HEK293 (cell line): Measurements from ENCODE around the gene CHMP6.

Source experiments
- CTCF ChIA-PET: fragments of 350-600 bp; formaldehyde crosslinking; extraction: SDS; loops from one replicate; lab custom pipeline; 2021; ENCODE audit warnings: antibody characterized with exemption; lab: Yijun Ruan, JAX
- POLR2A ChIA-PET: fragments of 300-600 bp; formaldehyde crosslinking; extraction: SDS; loops from one replicate; lab custom pipeline; 2020; ENCODE audit warnings: antibody characterized with exemption, inconsistent platforms; lab: Yijun Ruan, JAX
- H3K27ac ChIP-seq: fragments of 200-500 bp; sonication (Bioruptor generic); 2 replicates; pipeline ENCODE4 v1.5.1; 2014; ENCODE audit warnings: low read depth, low read length, control low read depth, inconsistent platforms; ENCODE audit errors: extremely low read depth
- H3K36me3 ChIP-seq, 2 experiments: fragments of 200-500 bp in 1 of 2; sonication (Bioruptor generic) in 1 of 2; 1 replicate in 1 of 2; 2 replicates in 1 of 2; pipeline ENCODE4 v1.5.1; 2014 to 2017; ENCODE audit warnings: inconsistent platforms in 2 of 2, low read length in 2 of 2; ENCODE audit not compliant: control insufficient read depth in 2 of 2, insufficient read depth in 1 of 2
- H3K4me1 ChIP-seq: fragments of 200-500 bp; sonication (Bioruptor generic); 2 replicates; pipeline ENCODE4 v1.5.1; 2014; ENCODE audit warnings: mild to moderate bottlenecking, low read length, inconsistent platforms; ENCODE audit not compliant: control insufficient read depth, insufficient read depth
- H3K4me3 ChIP-seq: 2 replicates; pipeline ENCODE4 v1.5.1; 2011; ENCODE audit warnings: low read depth, mild to moderate bottlenecking, control low read depth, low read length, moderate library complexity
- H3K9me3 ChIP-seq: fragments of 200-500 bp; sonication (Bioruptor generic); 2 replicates; pipeline ENCODE4 v1.5.1; 2014; ENCODE audit warnings: low read depth, low read length, inconsistent platforms; ENCODE audit not compliant: control insufficient read depth, insufficient read depth
- HOXD13 ChIP-seq: sonication (generic); formaldehyde crosslinking; IDR thresholded peaks from 2 replicates; pipeline ENCODE4 v1.8.0; 2022; ENCODE audit warnings: missing genetic modification reagents, borderline replicate concordance
- MEIS1 ChIP-seq: sonication (generic); formaldehyde crosslinking; IDR thresholded peaks from 2 replicates; pipeline ENCODE4 v1.8.1; 2022; ENCODE audit warnings: missing genetic modification reagents, mild to moderate bottlenecking, borderline replicate concordance
- OVOL3 ChIP-seq: fragments of 450-650 bp; formaldehyde crosslinking; IDR thresholded peaks from 2 replicates; pipeline ENCODE4 v1.5.1; 2016; ENCODE audit warnings: missing biosample characterization, missing genetic modification characterization
- WT1 ChIP-seq: fragments of 450-650 bp; formaldehyde crosslinking; IDR thresholded peaks from 2 replicates; pipeline ENCODE4 v1.5.1; 2016; ENCODE audit warnings: missing biosample characterization, missing genetic modification characterization
- ZBTB20 ChIP-seq: fragments of 450-650 bp; formaldehyde crosslinking; IDR thresholded peaks from 2 replicates; pipeline ENCODE4 v1.5.1; 2016; ENCODE audit warnings: missing biosample characterization, missing genetic modification characterization
- ZIC2 ChIP-seq: fragments of 450-650 bp; formaldehyde crosslinking; IDR thresholded peaks from 2 replicates; pipeline ENCODE4 v1.5.1; 2016; ENCODE audit warnings: missing biosample characterization, missing genetic modification characterization
- ZNF114 ChIP-seq: fragments of 450-650 bp; formaldehyde crosslinking; IDR thresholded peaks from 2 replicates; pipeline ENCODE4 v1.5.0; 2017; ENCODE audit warnings: missing biosample characterization, missing genetic modification characterization
- ZNF121 ChIP-seq: fragments of 450-650 bp; formaldehyde crosslinking; IDR thresholded peaks from 2 replicates; pipeline ENCODE4 v1.5.1; 2016; ENCODE audit warnings: missing biosample characterization, missing genetic modification characterization
- ZNF24 ChIP-seq: fragments of 450-650 bp; formaldehyde crosslinking; IDR thresholded peaks from 2 replicates; pipeline ENCODE4 v1.5.1; 2016; ENCODE audit warnings: missing biosample characterization, missing genetic modification characterization
- ZNF350 ChIP-seq: fragments of 450-650 bp; formaldehyde crosslinking; IDR thresholded peaks from 2 replicates; pipeline ENCODE4 v1.5.0; 2017; ENCODE audit warnings: missing biosample characterization, mild to moderate bottlenecking, missing genetic modification characterization
- ZNF529 ChIP-seq: fragments of 450-650 bp; formaldehyde crosslinking; IDR thresholded peaks from 2 replicates; pipeline ENCODE4 v1.5.1; 2017; ENCODE audit warnings: missing genetic modification characterization, missing biosample characterization; ENCODE audit not compliant: insufficient replicate concordance
- ZNF596 ChIP-seq: fragments of 450-650 bp; IDR thresholded peaks from 2 replicates; pipeline ENCODE4 v1.5.0; 2018; ENCODE audit warnings: missing biosample characterization, mild to moderate bottlenecking, missing genetic modification characterization, moderate library complexity
- ZNF76 ChIP-seq: fragments of 450-650 bp; formaldehyde crosslinking; IDR thresholded peaks from 2 replicates; pipeline ENCODE4; 2016; ENCODE audit warnings: low read depth, missing biosample characterization, missing genetic modification characterization, borderline replicate concordance
- TF ChIP-seq, protein P1 (sequence below): fragments of 450-650 bp; formaldehyde crosslinking; IDR thresholded peaks from 2 replicates; pipeline ENCODE4 v1.5.1; 2016; ENCODE audit warnings: missing biosample characterization, missing genetic modification characterization, borderline replicate concordance
- TF ChIP-seq, protein P2 (sequence below): fragments of 450-650 bp; formaldehyde crosslinking; conservative IDR thresholded peaks from 2 replicates; pipeline ENCODE4 v1.5.1; 2016; ENCODE audit warnings: low read depth, missing biosample characterization, missing genetic modification characterization
- TF ChIP-seq, protein P3 (sequence below): fragments of 450-650 bp; formaldehyde crosslinking; IDR thresholded peaks from 2 replicates; pipeline ENCODE4 v1.5.0; 2017; ENCODE audit warnings: missing biosample characterization, missing genetic modification characterization, borderline replicate concordance
- TF ChIP-seq, protein P4 (sequence below): fragments of 450-650 bp; formaldehyde crosslinking; IDR thresholded peaks from 2 replicates; pipeline ENCODE4 v1.5.1; 2017; ENCODE audit warnings: missing biosample characterization, missing genetic modification characterization
- TF ChIP-seq, protein P5 (sequence below): fragments of 450-650 bp; formaldehyde crosslinking; IDR thresholded peaks from 2 replicates; pipeline ENCODE4 v1.5.1; 2016; ENCODE audit warnings: missing biosample characterization, missing genetic modification characterization, low read depth

The CHMP6 gene

DNA sequence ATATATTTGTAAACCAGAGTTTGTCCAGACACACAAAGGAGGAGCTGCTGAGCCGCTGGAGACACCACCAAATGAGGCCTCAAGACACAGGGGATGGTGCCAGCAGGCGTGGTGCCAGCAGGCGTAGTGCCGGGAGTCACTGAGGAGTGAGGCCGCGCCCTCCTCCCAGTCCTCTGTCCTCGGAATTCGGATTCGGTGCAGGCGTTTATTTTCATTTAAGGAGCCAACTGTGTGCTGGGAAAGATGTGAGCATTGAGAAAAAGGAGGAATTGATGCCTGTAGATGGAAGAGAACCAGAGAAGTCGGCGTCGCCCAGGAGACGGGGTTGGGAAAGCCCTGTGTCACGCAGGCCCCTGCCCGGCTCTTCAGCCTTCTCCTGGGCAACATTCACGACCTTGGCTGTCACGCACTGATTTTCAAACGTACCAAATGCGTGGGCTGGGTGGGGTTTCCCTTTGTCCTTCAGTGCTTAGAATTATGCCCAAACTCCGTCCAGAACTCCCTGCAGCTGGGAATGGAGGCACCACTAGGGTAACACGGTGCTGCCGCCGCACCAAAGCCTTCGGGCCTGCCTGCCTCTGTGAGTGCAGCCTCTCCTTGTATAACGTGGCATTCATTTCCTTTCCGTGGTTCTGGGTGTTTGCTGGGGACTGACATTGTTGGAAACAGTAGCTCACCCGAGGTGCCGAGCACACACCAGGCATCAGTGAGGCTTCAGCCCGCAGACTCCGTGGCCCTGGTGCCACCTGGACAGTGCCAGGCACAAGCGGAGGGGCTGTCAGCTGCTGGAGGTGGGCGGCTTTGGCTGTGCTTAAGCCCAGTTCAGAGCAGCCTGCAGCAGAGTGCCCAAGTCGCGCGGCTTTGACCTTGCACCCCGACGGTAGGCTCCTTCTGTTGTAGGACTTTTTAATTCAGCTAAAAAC, 49.0 kb upstream of the CHMP6 start:
- POLR2A ChIA-PET, result no interaction called here

DNA sequence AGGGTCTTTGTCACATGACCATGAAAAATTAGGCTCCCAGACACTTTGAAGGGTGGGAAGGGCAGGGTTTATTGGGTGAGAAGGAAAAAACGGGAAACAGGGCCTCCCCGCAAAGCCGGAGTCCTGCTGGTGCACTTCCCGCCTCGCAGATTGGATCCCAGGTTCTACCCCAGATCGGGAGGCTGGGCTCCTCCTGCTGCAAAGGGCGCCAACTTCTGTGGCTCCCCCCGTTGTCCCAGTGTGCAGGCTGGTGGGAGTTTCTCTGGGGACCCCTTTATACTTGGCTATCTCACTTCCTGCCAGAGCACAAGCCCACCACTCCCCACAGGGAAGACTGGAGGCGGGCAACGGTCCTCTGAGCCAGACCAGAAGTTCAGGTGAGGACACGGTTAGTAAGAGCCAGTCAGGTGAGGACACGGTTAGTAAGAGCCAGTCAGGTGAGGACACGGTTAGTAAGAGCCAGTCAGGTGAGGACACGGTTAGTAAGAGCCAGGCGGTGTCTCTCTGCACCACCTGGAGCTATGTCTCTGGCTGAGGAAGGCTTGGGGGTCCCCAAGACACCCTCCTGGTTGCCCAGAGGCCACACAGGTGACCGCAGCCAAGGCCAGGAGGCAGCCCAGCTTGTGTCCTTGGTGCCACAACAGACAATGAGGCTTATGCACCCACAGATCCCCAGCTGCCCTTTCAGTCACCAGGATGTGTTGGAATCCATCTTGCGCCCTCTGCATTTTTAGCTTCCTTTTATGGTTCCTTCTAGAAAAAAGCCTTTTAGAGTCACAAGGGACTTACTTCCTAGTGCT, 48.1 kb upstream of the CHMP6 start:
- ChIA-PET POLR2A (no interaction called here), CTCF (interaction anchor here (0.8 to 1.1 kb wide), 3 partner anchors 77 to 842 kb away, joined by 3 to 4 read pairs (median 4); partner anchors contain the start of gene GAA)
- Histone ChIP-seq H3K9me3 (no peaks in the 10 kb centered on the region), H3K36me3 (peaks cover 5 to 41% of the 10 kb centered on the region in 2 experiments; a peak in 2 of 3 replicates), H3K4me3 (no peak overlapping the region), H3K27ac (no peak overlapping the region), H3K4me1 (no peaks in the 10 kb centered on the region)
- TF ChIP-seq, protein P1, sequence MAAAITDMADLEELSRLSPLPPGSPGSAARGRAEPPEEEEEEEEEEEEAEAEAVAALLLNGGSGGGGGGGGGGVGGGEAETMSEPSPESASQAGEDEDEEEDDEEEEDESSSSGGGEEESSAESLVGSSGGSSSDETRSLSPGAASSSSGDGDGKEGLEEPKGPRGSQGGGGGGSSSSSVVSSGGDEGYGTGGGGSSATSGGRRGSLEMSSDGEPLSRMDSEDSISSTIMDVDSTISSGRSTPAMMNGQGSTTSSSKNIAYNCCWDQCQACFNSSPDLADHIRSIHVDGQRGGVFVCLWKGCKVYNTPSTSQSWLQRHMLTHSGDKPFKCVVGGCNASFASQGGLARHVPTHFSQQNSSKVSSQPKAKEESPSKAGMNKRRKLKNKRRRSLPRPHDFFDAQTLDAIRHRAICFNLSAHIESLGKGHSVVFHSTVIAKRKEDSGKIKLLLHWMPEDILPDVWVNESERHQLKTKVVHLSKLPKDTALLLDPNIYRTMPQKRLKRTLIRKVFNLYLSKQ (tag by site-specific recombination), result no peak
- TF ChIP-seq, protein P2, sequence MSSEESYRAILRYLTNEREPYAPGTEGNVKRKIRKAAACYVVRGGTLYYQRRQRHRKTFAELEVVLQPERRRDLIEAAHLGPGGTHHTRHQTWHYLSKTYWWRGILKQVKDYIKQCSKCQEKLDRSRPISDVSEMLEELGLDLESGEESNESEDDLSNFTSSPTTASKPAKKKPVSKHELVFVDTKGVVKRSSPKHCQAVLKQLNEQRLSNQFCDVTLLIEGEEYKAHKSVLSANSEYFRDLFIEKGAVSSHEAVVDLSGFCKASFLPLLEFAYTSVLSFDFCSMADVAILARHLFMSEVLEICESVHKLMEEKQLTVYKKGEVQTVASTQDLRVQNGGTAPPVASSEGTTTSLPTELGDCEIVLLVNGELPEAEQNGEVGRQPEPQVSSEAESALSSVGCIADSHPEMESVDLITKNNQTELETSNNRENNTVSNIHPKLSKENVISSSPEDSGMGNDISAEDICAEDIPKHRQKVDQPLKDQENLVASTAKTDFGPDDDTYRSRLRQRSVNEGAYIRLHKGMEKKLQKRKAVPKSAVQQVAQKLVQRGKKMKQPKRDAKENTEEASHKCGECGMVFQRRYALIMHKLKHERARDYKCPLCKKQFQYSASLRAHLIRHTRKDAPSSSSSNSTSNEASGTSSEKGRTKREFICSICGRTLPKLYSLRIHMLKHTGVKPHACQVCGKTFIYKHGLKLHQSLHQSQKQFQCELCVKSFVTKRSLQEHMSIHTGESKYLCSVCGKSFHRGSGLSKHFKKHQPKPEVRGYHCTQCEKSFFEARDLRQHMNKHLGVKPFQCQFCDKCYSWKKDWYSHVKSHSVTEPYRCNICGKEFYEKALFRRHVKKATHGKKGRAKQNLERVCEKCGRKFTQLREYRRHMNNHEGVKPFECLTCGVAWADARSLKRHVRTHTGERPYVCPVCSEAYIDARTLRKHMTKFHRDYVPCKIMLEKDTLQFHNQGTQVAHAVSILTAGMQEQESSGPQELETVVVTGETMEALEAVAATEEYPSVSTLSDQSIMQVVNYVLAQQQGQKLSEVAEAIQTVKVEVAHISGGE (tag by site-specific recombination), result no peak
- TF ChIP-seq ZNF529 (tag by site-specific recombination) (no peak), MEIS1 (no peak), WT1 (tag by site-specific recombination) (no peak), ZNF76 (tag by site-specific recombination) (no peak), ZNF24 (tag by site-specific recombination) (no peak), ZBTB20 (tag by site-specific recombination) (no peak)
- TF ChIP-seq, protein P3, sequence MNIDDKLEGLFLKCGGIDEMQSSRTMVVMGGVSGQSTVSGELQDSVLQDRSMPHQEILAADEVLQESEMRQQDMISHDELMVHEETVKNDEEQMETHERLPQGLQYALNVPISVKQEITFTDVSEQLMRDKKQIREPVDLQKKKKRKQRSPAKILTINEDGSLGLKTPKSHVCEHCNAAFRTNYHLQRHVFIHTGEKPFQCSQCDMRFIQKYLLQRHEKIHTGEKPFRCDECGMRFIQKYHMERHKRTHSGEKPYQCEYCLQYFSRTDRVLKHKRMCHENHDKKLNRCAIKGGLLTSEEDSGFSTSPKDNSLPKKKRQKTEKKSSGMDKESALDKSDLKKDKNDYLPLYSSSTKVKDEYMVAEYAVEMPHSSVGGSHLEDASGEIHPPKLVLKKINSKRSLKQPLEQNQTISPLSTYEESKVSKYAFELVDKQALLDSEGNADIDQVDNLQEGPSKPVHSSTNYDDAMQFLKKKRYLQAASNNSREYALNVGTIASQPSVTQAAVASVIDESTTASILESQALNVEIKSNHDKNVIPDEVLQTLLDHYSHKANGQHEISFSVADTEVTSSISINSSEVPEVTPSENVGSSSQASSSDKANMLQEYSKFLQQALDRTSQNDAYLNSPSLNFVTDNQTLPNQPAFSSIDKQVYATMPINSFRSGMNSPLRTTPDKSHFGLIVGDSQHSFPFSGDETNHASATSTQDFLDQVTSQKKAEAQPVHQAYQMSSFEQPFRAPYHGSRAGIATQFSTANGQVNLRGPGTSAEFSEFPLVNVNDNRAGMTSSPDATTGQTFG, result no peak
- TF ChIP-seq, protein P4, sequence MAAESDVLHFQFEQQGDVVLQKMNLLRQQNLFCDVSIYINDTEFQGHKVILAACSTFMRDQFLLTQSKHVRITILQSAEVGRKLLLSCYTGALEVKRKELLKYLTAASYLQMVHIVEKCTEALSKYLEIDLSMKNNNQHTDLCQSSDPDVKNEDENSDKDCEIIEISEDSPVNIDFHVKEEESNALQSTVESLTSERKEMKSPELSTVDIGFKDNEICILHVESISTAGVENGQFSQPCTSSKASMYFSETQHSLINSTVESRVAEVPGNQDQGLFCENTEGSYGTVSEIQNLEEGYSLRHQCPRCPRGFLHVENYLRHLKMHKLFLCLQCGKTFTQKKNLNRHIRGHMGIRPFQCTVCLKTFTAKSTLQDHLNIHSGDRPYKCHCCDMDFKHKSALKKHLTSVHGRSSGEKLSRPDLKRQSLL (tag by site-specific recombination), result no peak
- TF ChIP-seq, protein P5, sequence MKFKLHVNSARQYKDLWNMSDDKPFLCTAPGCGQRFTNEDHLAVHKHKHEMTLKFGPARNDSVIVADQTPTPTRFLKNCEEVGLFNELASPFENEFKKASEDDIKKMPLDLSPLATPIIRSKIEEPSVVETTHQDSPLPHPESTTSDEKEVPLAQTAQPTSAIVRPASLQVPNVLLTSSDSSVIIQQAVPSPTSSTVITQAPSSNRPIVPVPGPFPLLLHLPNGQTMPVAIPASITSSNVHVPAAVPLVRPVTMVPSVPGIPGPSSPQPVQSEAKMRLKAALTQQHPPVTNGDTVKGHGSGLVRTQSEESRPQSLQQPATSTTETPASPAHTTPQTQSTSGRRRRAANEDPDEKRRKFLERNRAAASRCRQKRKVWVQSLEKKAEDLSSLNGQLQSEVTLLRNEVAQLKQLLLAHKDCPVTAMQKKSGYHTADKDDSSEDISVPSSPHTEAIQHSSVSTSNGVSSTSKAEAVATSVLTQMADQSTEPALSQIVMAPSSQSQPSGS, result no peak

More for the DNA sequence above, 49.0 kb upstream of the CHMP6 start:
- Histone ChIP-seq H3K27ac (no peak overlapping the region), H3K36me3 (peaks cover 5 to 37% of the 10 kb centered on the region in 2 experiments; a peak in 2 of 3 replicates), H3K4me1 (no peaks in the 10 kb centered on the region), H3K4me3 (no peak overlapping the region), H3K9me3 (no peaks in the 10 kb centered on the region)
- CTCF ChIA-PET, result interaction anchor here (0.6 to 1.1 kb wide), 4 partner anchors 13 to 841 kb away, joined by 3 to 4 read pairs (median 3); partner anchors contain the start of gene GAA
- TF ChIP-seq HOXD13 (CRISPR knock-in tag) (no peak), OVOL3 (tag by site-specific recombination) (no peak), ZNF121 (no peak), ZNF596 (tag by site-specific recombination) (no peak), ZIC2 (tag by site-specific recombination) (no peak), ZNF350 (tag by site-specific recombination) (no peak), ZNF114 (tag by site-specific recombination) (no peak)
- TF ChIP-seq, protein P2 (tag by site-specific recombination), result no peak
